K562 (cell line): ENCODE measurements around the gene SH3BP5L. TPM values are rescaled to one million over a fixed set of nuclear protein-coding genes. Genes with fewer than 3 reads are reported as not detected.
A peak's percentile ranks its signal among the peaks of the same experiment; 100 is the strongest.

ENCODE experiments used
- BACH1 ChIP-seq: fragments of 200-800 bp; sonication (Bioruptor generic); IDR thresholded peaks from 2 replicates; pipeline ENCODE4 v1.6.1; 2016; ENCODE audit warnings: missing genetic modification characterization, missing compliant biosample characterization
- CHD2 ChIP-seq: IDR thresholded peaks from 2 replicates; pipeline ENCODE4 v1.6.1; 2011; ENCODE audit warnings: low read depth, low read length
- ERF ChIP-seq: fragments of 450-650 bp; formaldehyde crosslinking; IDR thresholded peaks from 2 replicates; pipeline ENCODE4 v1.4.0; 2020; ENCODE audit warnings: mild to moderate bottlenecking, mixed read lengths
- GATAD2A ChIP-seq: fragments of 450-650 bp; IDR thresholded peaks from 2 replicates; pipeline ENCODE4 v1.6.1; 2017
- GTF2A2 ChIP-seq: IDR thresholded peaks from 2 replicates; pipeline ENCODE4 v1.6.1; 2016; ENCODE audit warnings: mild to moderate bottlenecking, missing genetic modification characterization, missing compliant biosample characterization
- MAFF ChIP-seq: IDR thresholded peaks from 2 replicates; pipeline ENCODE4 v1.6.1; 2012; ENCODE audit warnings: low read length, improper control_type of control experiment
- RBFOX2 ChIP-seq: fragments of 200-400 bp; formaldehyde crosslinking; IDR thresholded peaks from 2 replicates; pipeline ENCODE4 v1.6.1; 2017; ENCODE audit warnings: low read depth, mild to moderate bottlenecking, low read length, moderate library complexity
- RBM15 ChIP-seq: fragments of 200-400 bp; formaldehyde crosslinking; IDR thresholded peaks from 2 replicates; pipeline ENCODE4 v1.6.1; 2018; ENCODE audit warnings: mild to moderate bottlenecking, low read length, moderate library complexity; ENCODE audit not compliant: insufficient read depth
- RBM39 ChIP-seq: fragments of 200-400 bp; formaldehyde crosslinking; optimal IDR thresholded peaks from 2 replicates; pipeline ENCODE3; 2018; ENCODE audit warnings: low read depth, low read length
- ZNF584 ChIP-seq: fragments of 200-800 bp; sonication (Bioruptor generic); IDR thresholded peaks from 2 replicates; pipeline ENCODE4 v1.6.1; 2016; ENCODE audit warnings: low read depth, mild to moderate bottlenecking, missing genetic modification characterization, missing compliant biosample characterization
- ZNF75A ChIP-seq: fragments of 450-650 bp; formaldehyde crosslinking; IDR thresholded peaks from 2 replicates; pipeline ENCODE4 v1.4.0; 2020; ENCODE audit warnings: mild to moderate bottlenecking
- ZNF778 ChIP-seq: fragments of 450-650 bp; formaldehyde crosslinking; IDR thresholded peaks from 2 replicates; pipeline ENCODE4 v1.4.0; 2020; ENCODE audit warnings: mild to moderate bottlenecking, moderate library complexity
- polyA plus RNA-seq, 8 experiments: library from polyadenylated mRNA; depleted of rRNA in 4 of 8; stranded (reverse) in 5 of 8; unstranded in 3 of 8; fragments of >200 nt; fragmentation: Nextera tagmentation in 2 of 8; fragmentation: Illumina TruSeq in 1 of 8; extraction: Ambion mirVana in 2 of 8; extraction: Trizol in 1 of 8; gene quantifications; 2 replicates each; pipeline versions ENCODE4 v1.2.1 to v1.2.3, GENCODE V29; 2011 to 2014; ENCODE audit warnings: inconsistent platforms in 1 of 8, missing spikeins in 1 of 8
- total RNA-seq, 7 experiments: library from RNA; depleted of rRNA in 6 of 7; stranded (reverse); fragments of >200 nt in 6 of 7; fragmentation: Illumina TruSeq in 2 of 7; extraction: Trizol in 2 of 7; gene quantifications; 2 replicates each; pipeline versions ENCODE4 v1.2.1 to v1.2.3, GENCODE V29; 2011 to 2021; ENCODE audit warnings: low replicate concordance in 1 of 7
- TF ChIP-seq, protein P1 (sequence below): sonication (generic); formaldehyde crosslinking; IDR thresholded peaks from 2 replicates; pipeline ENCODE4 v1.8.0; 2023; ENCODE audit warnings: missing genetic modification reagents, mild to moderate bottlenecking, borderline replicate concordance
- TF ChIP-seq, protein P2 (sequence below), 2 experiments: fragments of 250-450 bp in 1 of 2; fragments of 450-650 bp in 1 of 2; sonication (Bioruptor Pico) in 1 of 2; IDR thresholded peaks; 2 replicates each; pipeline versions ENCODE4 v1.6.1 to v1.8.0; 2016 to 2021; ENCODE audit warnings: mild to moderate bottlenecking in 2 of 2, moderate library complexity in 2 of 2, missing compliant biosample characterization in 1 of 2, missing genetic modification characterization in 1 of 2
- TF ChIP-seq, protein P3 (sequence below): fragments of 250-450 bp; sonication (Bioruptor Pico); IDR thresholded peaks from 2 replicates; pipeline ENCODE4 v1.8.0; 2021; ENCODE audit warnings: moderate library complexity, mild to moderate bottlenecking, inconsistent platforms
- TF ChIP-seq, protein P4 (sequence below): fragments of 250-450 bp; sonication (Bioruptor Pico); IDR thresholded peaks from 2 replicates; pipeline ENCODE4 v1.9.0; 2021; ENCODE audit warnings: mild to moderate bottlenecking, inconsistent platforms
- TF ChIP-seq, protein P5 (sequence below): sonication (generic); formaldehyde crosslinking; IDR thresholded peaks from 2 replicates; pipeline ENCODE4 v1.8.1; 2023; ENCODE audit warnings: mild to moderate bottlenecking, missing genetic modification reagents, moderate library complexity

Gene SH3BP5L
- total and polyA plus RNA-seq, 9 of the 15 experiments (the other 6 are each of a cell fraction or from before 2014, with no cell fraction given), result 1.9 to 26.5 (median 15.8) TPM

DNA sequence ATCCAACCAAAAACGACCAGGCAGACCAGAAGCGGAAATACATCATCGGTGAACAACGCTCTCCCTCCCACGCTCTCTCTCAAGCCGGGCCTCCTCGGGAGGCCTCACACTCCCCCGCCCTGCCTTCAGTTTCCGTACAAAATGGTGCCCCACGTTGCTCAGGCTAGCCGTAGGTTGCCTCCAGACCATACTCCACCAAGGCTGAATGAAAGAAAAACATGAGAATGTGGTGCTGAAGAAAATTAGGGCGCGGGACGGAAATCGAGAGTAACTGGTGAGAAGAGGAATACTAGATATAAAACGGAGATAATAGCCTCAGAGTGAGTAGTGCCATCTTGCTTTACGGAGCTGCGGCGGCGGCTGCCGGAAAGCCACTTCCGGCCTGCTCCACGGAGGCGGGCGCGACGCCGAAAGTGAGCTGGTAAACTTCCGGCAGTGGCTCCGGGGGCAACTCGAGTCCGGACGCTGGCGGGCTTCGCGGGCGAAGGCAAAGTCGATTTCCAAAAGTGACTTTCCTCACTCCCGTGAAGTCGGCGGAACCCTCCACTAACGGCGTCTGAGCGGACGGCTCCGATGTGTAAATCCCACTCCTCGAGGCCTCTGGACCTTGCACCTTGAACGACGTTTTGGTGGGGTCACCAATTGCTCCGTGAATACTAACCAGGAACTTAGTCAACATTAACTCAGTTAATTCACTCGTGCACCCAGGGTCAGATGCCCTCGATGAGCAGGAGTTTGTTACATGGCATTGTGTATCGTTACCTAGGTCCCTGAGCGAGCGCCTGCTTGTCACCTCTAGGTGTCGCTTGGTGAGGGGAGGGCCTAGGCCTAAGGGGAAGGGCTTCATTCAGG is at the start of gene SH3BP5L (continued):
- TF ChIP-seq GATAD2A (no peak), RBM15 (no peak), MAFF (peak; percentile 39), ZNF778 (CRISPR knock-in tag) (no peak), GTF2A2 (no peak), CHD2 (no peak), ZNF584 (CRISPR knock-in tag) (peak; percentile 90), RBFOX2 (peak; percentile 92), BACH1 (tag) (peak; percentile 84; the same call in 1 of the 2 replicates), ERF (CRISPR knock-in tag) (no peak), ZNF75A (no peak), RBM39 (no peak)
- TF ChIP-seq, protein P1, sequence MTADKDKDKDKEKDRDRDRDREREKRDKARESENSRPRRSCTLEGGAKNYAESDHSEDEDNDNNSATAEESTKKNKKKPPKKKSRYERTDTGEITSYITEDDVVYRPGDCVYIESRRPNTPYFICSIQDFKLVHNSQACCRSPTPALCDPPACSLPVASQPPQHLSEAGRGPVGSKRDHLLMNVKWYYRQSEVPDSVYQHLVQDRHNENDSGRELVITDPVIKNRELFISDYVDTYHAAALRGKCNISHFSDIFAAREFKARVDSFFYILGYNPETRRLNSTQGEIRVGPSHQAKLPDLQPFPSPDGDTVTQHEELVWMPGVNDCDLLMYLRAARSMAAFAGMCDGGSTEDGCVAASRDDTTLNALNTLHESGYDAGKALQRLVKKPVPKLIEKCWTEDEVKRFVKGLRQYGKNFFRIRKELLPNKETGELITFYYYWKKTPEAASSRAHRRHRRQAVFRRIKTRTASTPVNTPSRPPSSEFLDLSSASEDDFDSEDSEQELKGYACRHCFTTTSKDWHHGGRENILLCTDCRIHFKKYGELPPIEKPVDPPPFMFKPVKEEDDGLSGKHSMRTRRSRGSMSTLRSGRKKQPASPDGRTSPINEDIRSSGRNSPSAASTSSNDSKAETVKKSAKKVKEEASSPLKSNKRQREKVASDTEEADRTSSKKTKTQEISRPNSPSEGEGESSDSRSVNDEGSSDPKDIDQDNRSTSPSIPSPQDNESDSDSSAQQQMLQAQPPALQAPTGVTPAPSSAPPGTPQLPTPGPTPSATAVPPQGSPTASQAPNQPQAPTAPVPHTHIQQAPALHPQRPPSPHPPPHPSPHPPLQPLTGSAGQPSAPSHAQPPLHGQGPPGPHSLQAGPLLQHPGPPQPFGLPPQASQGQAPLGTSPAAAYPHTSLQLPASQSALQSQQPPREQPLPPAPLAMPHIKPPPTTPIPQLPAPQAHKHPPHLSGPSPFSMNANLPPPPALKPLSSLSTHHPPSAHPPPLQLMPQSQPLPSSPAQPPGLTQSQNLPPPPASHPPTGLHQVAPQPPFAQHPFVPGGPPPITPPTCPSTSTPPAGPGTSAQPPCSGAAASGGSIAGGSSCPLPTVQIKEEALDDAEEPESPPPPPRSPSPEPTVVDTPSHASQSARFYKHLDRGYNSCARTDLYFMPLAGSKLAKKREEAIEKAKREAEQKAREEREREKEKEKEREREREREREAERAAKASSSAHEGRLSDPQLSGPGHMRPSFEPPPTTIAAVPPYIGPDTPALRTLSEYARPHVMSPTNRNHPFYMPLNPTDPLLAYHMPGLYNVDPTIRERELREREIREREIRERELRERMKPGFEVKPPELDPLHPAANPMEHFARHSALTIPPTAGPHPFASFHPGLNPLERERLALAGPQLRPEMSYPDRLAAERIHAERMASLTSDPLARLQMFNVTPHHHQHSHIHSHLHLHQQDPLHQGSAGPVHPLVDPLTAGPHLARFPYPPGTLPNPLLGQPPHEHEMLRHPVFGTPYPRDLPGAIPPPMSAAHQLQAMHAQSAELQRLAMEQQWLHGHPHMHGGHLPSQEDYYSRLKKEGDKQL, result no peak
- TF ChIP-seq, protein P2, sequence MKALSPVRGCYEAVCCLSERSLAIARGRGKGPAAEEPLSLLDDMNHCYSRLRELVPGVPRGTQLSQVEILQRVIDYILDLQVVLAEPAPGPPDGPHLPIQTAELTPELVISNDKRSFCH (CRISPR knock-in tag; IDR thresholded peaks at IDR 0.05), result no peak
- TF ChIP-seq, protein P2 (tag; IDR thresholded peaks at IDR 0.05), result peak; percentile 72; the same call in 1 of the 2 replicates
- TF ChIP-seq, protein P3, sequence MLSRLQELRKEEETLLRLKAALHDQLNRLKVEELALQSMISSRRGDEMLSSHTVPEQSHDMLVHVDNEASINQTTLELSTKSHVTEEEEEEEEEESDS (CRISPR knock-in tag), result no peak
- TF ChIP-seq, protein P4, sequence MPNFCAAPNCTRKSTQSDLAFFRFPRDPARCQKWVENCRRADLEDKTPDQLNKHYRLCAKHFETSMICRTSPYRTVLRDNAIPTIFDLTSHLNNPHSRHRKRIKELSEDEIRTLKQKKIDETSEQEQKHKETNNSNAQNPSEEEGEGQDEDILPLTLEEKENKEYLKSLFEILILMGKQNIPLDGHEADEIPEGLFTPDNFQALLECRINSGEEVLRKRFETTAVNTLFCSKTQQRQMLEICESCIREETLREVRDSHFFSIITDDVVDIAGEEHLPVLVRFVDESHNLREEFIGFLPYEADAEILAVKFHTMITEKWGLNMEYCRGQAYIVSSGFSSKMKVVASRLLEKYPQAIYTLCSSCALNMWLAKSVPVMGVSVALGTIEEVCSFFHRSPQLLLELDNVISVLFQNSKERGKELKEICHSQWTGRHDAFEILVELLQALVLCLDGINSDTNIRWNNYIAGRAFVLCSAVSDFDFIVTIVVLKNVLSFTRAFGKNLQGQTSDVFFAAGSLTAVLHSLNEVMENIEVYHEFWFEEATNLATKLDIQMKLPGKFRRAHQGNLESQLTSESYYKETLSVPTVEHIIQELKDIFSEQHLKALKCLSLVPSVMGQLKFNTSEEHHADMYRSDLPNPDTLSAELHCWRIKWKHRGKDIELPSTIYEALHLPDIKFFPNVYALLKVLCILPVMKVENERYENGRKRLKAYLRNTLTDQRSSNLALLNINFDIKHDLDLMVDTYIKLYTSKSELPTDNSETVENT (CRISPR knock-in tag), result no peak; the same call in 1 of the 2 replicates
- TF ChIP-seq, protein P5, sequence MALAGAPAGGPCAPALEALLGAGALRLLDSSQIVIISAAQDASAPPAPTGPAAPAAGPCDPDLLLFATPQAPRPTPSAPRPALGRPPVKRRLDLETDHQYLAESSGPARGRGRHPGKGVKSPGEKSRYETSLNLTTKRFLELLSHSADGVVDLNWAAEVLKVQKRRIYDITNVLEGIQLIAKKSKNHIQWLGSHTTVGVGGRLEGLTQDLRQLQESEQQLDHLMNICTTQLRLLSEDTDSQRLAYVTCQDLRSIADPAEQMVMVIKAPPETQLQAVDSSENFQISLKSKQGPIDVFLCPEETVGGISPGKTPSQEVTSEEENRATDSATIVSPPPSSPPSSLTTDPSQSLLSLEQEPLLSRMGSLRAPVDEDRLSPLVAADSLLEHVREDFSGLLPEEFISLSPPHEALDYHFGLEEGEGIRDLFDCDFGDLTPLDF (CRISPR knock-in tag), result peak; percentile 81; the same call in 1 of the 2 replicates
